GM15510 (cell line): Measurements from ENCODE around the gene ARHGEF12.

Experiments
- POLR2A ChIP-seq: IDR thresholded peaks from 3 replicates; pipeline ENCODE4 v1.6.1; 2011; ENCODE audit warnings: borderline replicate concordance; ENCODE audit not compliant: insufficient read length; ENCODE audit errors: extremely low read depth

ARHGEF12 gene

GRCh38 chr11:120529911-120530310 lies 193.7 kb downstream of the ARHGEF12 start:
- no peak for TF ChIP-seq POLR2A

- TF ChIP-seq POLR2A = no peak
Measured at GRCh38 chr11:120532082-120532831, 196.0 kb downstream of the ARHGEF12 start.

GRCh38 chr11:120532832-120533196 lies 196.6 kb downstream of the ARHGEF12 start:
- TF ChIP-seq POLR2A = no peak

GRCh38 chr11:120536091-120536796 lies 200.0 kb downstream of the ARHGEF12 start:
- no peak for TF ChIP-seq POLR2A

- TF ChIP-seq POLR2A = no peak
Measured at GRCh38 chr11:120536797-120537169, 200.6 kb downstream of the ARHGEF12 start.

- no peak for TF ChIP-seq POLR2A
Measured at GRCh38 chr11:120537996-120538395, 201.8 kb downstream of the ARHGEF12 start.

- TF ChIP-seq POLR2A = no peak
Measured at GRCh38 chr11:120538707-120539106, 202.5 kb downstream of the ARHGEF12 start.
